ENCODE data around the gene SH3RF1.
"Not testable (repeated sequence)": the region's sequence is repeated elsewhere in the genome, so short reads cannot be mapped to it uniquely, and the experiment has no call there.

The SH3RF1 gene

DNA sequence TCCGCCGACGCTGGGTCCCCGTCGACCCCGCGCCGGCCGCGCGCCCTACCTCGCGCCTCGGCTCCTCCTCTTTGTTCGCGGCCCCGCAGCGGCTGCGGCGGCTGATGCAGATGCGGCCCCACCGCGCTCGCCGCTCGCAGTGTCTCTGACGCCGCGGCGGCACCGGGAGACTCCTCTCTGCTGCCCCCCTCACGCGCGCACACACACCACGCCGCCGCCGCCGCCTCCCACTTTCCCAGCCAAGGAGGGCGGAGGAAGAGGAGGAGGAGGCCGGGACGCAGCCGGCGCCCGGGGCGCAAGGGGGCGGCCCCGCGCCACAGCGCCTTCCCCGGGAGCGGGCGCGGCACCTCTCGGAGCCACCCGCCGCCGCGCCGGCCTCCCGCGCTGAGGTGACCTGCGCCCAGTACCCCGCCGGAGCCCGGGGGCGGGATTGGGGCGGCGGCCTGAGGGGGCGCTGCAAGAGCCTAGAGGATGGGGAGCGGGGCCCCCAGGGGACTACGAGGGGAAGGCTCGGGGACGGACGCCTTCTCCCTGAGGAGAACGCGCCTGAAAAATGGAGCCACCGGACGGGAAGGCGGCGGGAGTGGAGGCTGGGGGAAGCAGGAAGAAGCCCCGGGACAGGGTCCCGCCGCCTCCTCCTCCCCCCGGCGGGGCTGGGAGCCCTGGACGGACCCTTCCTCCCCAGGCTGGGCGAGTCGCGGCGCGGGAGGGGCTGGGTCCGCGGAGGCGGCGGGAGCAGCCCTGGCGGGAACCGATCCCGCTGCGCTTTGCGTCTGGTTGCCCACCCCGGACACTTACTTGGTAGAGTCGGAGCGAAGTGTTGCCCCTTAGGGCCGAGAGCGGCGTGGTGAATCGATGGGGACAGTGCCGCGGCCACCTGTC is at the start of gene SH3RF1:
TSS of gene SH3RF1 (minus strand) at position 147 of the 882 bp plus-strand sequence. CDS start 1,744 bp downstream, outside the sequence.
- DNase-seq (ENCODE audit: low read depth): peak; percentile 95

DNA sequence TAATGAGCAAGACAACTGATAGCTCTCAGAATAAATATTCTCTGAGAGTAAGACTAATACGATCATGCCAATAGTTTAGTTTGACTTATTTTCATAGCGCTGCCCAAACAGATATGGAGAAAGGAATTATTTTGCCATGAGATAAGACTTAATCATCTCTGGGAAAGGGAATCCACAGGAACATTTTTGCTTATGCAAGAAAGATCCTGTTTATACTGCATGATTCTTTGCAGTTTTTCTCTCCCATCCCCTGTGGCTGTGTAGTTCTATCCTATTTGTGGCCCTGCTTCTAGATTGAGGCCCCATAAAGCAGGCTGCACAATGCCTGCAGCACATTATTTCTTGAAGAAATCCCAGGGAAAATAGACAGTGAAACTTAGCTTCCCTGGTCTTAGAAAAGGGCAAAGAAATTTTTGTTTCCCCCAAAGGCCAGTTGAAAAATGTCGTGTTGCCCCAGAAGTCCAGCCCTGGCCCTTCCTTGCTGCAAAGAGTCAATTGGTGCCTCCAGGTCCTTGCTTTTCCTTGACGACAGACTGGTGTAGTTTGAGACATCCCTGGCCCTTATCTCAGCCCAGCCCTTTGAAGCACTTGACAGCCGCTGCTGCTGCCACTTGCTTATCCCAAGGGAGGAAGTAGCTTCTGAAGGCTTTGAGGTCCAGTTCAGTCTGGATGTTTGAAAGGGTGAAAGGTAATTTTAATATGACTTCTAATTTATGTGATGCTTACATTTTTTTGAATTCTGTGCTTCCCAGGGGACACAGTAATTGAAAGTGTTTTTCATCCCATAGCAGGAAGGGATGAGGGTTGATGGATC is 45.0 kb upstream of the SH3RF1 start:
- DNase-seq (ENCODE audit: low read depth): peak; percentile 89

DNA sequence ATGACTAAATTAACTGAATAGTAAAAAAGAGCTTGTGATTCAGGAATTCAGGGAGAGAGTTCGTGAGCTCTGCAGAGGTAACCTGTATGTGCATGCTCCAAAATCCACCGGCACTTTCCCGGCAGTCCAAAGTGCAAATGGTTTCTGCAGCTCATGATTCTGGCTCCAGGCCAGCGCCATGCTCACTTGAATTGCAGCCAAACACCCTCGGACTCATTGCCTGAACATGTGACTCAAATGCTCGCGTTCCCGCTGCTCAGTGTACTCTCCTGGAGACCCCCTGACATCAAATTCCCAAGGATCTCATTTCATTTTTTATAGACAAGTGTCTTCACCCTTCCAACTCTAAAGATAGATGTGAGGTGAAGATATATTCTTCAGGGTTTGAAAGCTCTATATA is 44.1 kb upstream of the SH3RF1 start:
- DNase-seq (ENCODE audit: low read depth): peak; percentile 76

DNA sequence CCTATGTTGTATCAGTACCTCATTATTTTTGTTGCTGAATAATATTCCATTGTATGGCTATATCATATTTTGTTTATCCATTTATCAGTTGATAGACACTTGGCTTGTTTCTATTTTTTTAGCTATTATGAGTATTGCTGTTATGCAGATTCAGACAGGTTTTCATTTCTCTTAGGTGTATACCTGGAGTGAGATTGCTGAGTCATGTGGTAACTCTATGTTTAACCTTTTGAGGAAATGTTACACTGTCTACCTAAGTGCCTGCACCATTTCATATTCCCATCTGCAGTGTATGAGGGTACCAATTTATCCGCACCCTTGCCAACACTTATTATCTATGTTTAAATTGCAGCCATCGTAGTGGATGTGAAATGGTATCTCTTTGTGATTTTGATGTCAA is 43.0 kb upstream of the SH3RF1 start:
- DNase-seq (ENCODE audit: low read depth): no peak

DNA sequence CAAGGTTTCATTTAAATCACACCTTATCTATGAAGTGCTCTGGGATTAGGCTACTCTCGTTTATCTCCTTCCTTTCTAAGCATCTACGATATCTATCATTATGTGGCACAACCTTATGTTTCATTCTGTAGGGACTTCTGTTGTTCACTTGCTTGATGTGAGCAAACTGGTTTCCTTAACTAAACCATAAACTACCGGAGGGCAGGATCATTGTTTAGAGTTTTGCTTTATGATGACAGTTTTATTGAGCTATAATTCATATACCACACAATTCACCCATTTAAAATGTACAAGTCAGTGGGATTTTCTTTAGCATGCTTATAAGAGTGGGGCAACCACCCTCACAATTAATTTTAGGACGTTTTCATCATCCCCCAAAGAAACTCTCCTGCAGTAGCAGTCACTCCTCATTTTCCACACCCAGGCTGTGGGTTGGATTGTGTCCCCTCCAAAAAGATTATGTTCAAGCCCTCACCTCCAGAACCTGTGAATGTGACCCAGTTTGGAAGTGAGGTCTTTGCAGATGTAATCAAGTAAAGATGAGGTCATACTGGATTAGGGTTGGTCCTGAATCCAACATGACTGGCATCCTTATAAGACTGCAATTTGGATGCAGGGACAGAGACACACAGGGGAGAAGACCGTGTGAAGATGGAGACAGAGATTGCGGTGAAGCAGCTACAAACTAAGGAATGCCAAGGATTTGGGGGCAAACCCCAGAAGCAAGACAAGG is 42.1 kb upstream of the SH3RF1 start:
- no peak for DNase-seq (ENCODE audit: low read depth)

DNA sequence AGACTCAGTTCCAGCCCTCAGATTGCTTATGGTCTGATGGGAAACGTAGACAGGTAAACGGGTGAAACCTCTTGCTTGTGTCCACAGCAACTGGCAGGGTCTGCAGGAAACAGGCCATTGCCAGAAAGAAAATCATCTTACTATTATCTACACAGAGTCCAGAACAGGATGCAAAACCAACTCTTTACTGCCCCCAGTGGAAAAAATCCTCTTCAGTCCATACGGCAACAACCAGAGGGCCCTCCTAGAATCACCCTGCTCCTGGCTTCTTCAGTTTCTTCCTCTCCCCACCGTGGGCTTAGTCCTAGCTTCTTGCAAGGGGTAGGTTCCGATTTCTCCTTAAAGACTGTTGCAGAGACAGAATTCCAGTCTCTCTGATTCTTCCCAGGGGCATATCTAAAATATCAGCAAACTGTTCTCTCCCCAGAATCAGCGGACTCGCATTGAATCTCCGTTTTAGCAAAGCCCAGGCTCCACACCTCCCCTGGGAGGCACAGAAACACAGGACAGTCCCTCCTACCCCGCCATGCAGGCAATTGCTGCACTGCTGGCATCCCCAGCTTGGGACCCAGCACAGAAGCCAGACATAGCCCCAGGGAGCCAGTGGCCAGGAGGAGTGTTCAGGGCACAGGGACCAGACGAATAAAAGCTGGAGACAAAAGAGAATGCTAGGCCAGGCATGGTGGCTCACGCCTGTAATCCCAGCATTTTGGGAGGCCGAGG is 41.0 kb upstream of the SH3RF1 start:
- peak; percentile 70 for DNase-seq (ENCODE audit: low read depth)

DNA sequence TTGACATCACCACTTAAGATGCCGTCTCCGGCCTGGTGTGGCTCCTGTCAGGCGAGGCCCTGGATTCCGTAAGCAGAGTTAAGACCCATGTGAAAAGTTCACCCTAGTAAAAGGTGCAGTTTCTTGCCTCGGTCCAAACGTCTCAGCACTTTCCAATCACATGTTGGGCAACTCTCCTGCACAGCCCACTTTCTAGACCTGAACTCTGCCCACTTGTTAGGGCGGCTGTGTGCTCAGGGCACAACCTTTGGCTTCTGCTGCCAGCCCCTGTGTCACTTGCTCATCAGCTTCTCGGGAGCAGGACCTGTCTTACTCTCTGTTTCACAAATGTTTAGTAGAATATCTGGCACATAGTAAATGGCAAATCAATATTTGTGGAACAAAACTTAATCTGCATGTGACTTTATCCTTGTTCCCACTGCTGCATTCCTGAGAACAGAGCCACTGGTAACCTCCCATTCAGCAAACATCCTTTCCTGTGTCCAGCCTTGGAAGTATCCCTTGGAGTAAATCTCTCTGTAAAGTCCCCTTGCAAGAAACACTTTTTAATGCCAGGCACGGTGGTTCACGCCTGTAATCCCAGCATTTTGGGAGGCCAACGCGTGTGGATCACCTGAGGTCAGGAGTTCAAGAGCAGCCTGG is 38.7 kb upstream of the SH3RF1 start:
- no peak for DNase-seq (ENCODE audit: low read depth)

DNA sequence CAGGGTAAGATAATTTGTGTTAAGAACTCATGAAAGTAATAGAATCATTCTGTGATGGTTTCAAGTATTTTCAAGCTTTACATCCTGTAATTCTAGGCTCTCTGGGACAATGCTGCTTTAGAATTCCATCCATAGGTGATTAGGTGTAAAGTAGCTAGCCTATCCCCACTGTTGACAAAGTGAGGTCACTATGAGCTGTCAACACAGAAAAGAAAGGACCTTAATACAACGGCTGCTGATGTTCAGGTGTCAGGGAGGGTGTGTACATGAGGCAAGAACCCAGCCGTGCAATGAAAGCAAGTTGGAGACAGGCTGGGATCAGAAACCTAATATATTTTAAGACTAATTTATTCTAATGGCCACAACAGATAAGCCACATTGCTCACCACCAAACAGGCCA is 36.8 kb upstream of the SH3RF1 start:
- DNase-seq (ENCODE audit: low read depth): no peak

DNA sequence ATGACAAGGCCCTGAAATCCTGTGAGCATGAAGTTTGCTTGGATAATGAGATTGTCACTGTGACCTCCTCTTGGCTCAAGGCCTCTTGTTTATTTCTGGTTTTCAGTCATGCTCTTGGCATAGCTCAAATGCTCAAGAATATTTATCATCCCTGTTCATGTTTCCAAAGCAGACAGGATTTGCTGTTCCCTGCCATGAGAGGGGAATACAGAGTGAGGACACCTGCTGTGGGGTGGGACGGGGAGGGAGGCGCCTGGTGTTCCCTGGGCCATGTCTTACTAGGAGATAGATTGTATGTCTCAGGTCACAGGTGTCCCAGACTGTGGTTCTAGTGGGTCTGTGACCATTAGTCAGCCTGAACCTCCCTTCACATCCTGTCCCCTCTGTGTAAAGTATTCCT is 34.9 kb upstream of the SH3RF1 start:
- peak; percentile 75 for DNase-seq (ENCODE audit: low read depth)

DNA sequence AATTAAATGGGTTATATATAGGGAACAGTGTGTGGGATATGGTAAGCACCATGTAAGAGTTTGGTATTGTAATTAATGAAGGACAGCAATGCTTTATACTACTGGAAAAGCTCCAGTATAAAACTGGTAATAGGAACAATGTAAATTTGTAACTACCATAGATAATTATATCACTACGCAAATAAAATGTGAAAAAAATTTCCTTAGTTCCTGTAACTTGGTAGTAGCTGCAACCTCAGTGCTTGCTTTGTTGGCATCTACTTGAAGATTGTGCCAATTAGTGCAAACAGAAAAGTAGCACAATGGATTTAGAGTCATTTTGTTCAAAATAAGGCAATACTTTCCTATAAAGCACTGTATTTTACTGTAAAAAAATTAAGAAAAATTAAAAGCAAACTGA is 34.4 kb upstream of the SH3RF1 start:
- no peak for DNase-seq (ENCODE audit: low read depth)

DNA sequence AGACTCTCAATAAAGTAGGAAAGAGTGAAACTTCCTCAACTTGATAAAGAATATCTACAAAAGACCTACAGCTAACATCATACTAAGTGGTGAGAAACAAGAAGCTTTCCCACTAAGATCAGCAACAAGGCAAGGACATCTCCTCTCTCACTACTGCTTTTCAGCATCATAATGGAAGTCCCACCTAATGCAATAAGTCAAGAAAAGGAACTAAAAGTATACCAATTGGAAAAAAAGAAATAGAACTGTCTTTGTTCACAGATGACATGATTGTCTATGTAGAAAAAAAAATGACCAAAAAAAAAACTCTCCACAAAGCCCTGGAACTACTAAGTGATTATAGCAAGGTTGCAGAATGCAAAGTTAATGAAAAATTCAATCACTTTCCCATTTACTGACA is 25.1 kb upstream of the SH3RF1 start:
- DNase-seq (ENCODE audit: low read depth): no peak

DNA sequence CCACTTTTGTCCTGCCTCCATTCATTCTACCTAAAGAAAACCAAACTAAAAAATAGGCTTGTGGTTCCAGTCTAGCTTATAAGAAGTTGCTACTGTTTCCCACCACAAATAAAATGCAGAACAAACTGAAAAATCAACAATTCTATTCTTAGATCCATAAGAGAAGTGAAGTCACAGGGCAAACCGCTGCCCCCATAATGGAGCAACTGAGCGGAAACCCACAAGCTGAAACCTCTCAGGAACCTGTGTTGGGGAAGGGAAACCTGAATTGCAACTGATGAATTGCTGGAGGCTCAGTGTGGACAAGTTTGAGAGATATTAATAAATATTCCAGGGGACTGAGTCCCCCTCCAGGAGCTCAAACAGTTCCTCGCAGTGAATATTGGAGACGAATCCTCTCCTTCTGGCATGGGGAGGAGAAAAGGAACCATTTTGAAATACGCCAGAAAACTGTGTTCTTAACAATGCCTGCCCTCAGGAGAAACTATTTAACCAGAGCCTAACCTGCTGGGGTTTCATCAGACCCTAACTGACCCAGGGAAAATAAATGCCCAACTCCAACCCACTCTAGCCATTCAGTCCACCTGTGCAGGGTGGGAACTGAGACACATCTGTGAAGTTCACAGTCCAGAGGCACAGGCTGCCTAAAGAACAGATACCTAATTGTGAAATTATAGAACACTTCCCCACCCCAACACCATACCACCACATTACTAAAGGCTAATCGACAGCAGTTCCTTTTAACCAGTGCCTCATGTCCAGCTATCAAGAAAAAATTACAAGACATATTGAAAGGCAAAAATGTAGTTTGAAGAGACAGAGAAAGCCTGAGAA is 22.8 kb upstream of the SH3RF1 start:
- no peak for DNase-seq (ENCODE audit: low read depth)

DNA sequence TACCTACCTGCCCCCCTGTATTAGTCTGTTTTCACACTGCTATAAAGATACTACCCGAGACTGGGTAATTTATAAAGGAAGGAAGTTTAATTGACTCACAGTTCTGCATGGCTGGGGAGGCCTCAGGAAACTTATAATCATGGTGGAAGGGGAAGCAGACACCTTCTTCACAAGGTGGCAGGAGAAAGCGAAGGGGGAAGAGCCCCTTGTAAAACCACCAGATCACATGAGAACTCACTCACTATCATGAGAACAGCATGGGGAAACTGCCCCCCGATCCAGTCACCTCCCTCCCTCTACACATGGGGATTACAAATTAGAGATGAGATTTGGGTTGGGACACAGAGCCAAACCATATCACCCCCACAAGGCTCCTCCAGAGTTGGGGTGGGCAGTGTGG is 17.2 kb upstream of the SH3RF1 start:
- DNase-seq (ENCODE audit: low read depth): not testable (repeated sequence)

DNA sequence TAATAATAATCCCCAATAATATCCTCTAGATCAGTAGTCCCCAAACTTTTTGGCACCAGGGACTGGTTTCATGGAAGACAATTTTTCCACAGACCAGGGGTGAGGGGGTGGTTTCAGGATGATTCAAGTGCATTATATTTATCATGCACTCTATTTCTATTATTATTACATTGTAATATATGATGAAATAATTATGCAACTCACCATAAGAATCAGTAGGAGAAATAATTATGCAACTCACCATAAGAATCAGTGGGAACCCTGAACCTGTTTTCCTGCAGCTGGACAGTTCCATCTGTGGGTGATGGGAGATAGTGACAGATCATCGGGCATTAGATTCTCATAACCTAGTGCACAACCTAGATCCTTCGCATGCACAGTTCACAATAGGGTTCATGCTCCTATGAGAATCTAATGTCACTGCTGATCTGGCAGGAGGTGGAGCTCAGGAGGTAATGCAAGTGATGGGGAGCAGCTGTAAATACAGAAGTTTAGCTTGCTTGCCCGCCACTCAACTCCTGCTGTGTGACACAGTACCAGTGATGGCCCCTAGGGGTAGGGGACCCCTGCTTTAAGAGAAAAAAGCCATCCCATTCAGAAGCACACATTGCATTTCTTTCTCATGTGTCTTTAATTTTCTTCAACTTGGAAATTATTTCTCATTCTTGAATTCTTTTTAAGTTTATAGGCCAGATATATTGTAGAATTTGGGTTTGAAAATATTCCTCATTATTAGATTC is 16.0 kb upstream of the SH3RF1 start:
- DNase-seq (ENCODE audit: low read depth): peak; percentile 29

DNA sequence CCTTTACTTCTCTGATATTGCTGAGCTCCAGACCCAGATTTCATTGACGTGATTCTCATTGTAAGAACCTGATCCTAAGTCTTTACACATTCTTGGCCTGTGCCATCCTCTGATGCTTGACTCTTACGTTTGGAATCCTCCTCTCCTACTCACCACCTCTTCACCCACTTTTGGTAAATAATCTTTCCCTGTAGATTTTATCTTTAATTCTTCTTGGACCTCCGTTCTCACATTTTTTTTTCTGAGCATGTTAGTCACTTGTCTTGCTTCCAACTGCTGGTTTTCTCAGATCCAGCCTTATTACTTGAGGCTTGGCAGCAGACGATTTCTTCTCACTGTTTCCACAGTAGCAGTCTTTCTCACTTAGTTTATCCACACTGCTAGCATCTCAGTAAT is 12.4 kb upstream of the SH3RF1 start:
- peak; percentile 96 for DNase-seq (ENCODE audit: low read depth)

DNA sequence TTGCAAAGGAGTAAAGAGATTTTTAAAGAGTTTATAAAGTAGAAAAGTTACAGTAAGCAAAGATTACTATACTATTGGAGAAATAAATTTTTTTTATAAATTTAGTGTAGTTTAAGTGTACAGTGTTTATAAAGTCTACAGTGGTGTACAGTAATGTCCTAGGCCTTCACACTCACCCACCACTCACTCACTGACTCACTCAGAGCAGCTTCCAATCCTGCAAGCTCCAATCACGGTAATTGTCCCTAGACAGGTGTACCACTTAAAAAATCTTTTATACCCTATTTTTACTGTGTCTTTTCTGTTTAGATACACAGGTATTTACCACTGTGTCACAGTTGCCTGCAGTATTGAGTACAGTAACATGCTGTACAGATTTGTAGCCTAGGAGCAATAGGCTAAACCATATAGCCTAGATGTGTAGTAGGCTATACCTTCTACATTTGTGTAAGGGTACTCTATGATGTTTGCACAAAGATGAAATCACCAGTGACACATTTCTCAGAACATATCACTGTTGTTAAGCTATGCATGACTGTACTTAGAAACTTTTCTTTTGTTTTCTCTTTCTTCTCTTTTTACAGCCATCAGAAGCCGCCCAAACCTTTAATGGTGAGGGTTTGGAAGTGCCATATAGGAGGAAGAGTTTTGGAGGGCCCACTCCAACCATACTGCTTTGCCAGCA is 11.8 kb upstream of the SH3RF1 start:
- peak; percentile 39 for DNase-seq (ENCODE audit: low read depth)

DNA sequence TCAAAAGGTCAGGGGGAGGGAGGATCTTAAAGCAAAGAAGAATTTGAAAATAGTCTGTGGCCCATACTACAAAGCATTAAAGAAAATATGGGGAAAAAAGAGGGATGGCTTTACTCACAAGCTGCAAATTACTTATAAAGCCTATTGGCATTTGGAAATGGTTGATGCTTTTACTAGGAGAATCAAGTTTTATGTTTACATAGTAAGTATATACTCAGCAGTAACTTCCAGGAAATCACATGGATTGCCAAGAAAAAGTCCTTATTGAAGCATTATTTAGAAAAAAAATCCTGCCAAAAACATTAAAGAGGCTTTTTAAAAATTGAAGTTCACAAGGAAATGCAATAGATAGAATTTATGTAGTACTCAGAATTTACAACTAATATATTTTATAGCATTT is 8.4 kb upstream of the SH3RF1 start:
- DNase-seq (ENCODE audit: low read depth): peak; percentile 49

DNA sequence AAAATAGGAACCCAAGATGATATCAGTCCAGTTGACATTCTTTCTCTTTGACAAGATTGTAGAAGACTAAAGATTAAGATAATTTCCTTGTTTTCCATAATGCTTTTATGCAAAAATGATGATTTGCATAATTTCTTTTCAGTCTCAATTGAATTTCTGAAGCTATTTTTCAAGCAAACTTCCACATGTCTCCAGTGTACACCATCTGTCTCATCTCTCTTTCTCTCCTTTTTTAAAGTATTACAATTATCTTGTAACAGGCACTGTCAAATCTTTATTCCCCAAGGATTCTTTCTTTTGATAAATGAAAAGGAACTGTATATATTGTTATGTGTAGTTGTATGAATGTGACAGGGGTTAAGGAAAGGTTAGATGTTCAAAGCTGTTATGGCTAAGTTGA is 7.9 kb upstream of the SH3RF1 start:
- DNase-seq (ENCODE audit: low read depth): no peak

DNA sequence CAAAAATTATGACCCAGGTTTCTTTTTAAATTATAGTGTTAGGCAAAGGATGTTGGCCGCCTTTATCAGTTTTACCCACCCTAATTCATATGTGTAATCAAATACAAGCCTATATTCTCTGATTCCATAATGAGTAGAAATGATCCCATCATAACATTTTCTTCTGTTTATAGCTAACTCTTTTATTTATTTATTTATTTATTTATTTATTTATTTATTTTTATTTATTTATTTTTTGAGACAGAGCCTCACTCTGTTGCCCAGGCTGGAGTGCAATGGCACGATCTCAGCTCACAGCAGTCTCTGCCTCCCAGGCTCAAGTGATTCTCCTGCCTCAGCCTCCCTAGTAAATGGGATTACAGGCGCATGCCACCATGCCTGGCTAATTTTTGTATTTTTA is 7.1 kb upstream of the SH3RF1 start:
- DNase-seq (ENCODE audit: low read depth): not testable (repeated sequence)

Data from EH (cell line).